H1 (cell line): ENCODE measurements around the gene RECK. TPM values are rescaled to one million over a fixed set of nuclear protein-coding genes. Genes with fewer than 3 reads are reported as not detected.

Source experiments
- CTCF ChIA-PET: fragments of 300-600 bp; sonication (Branson Sonifier 250); formaldehyde crosslinking; loops from one replicate; lab custom pipeline; 2021; ENCODE audit not compliant: partially characterized antibody; lab: Charles Lee
- POLR2A ChIA-PET: fragments of 300-600 bp; sonication (Branson Sonifier 250); formaldehyde crosslinking; loops from one replicate; lab custom pipeline; 2021; ENCODE audit warnings: inconsistent platforms; ENCODE audit not compliant: partially characterized antibody; lab: Charles Lee
- DNase-seq, 2 experiments: peaks; one replicate each; pipeline versions ENCODE4 v3.0.0 to v3.0.0-alpha.2; 2010 to 2022; ENCODE audit warnings: low spot score in 2 of 2, low read depth in 1 of 2, mixed read lengths in 1 of 2
- FAIRE-seq: peaks from 2 replicates; lab custom pipeline; 2011; peaks lifted over from hg19 to GRCh38; lab: Jason Lieb, UNC
- H2AFZ ChIP-seq: 2 replicates; pipeline ENCODE4 v1.8.1; 2012; ENCODE audit warnings: low read length, inconsistent platforms
- H2AK5ac ChIP-seq: 2 replicates; pipeline ENCODE4 v1.6.1; 2013; ENCODE audit warnings: low read depth, low read length
- H2BK120ac ChIP-seq: replicated peaks from 2 replicates; pipeline ENCODE3; 2013; ENCODE audit warnings: low read depth, low read length, inconsistent platforms
- H2BK12ac ChIP-seq: 2 replicates; pipeline ENCODE4 v1.6.1; 2013; ENCODE audit warnings: low read depth, low read length
- H2BK15ac ChIP-seq: 2 replicates; pipeline ENCODE4 v1.6.1; 2013; ENCODE audit warnings: low read length
- H2BK20ac ChIP-seq: 2 replicates; pipeline ENCODE4 v1.6.1; 2013; ENCODE audit warnings: low read length
- H2BK5ac ChIP-seq: 2 replicates; pipeline ENCODE4 v1.6.1; 2013; ENCODE audit warnings: low read depth, low read length
- H3K14ac ChIP-seq: 2 replicates; pipeline ENCODE4 v1.6.1; 2013; ENCODE audit warnings: inconsistent platforms; ENCODE audit not compliant: insufficient read length
- H3K18ac ChIP-seq: 2 replicates; pipeline ENCODE4 v1.6.1; 2013; ENCODE audit warnings: low read length; ENCODE audit errors: extremely low read depth
- H3K23ac ChIP-seq: 2 replicates; pipeline ENCODE4 v1.6.1; 2013; ENCODE audit warnings: inconsistent platforms; ENCODE audit not compliant: insufficient read length
- H3K23me2 ChIP-seq: 2 replicates; pipeline ENCODE4 v1.6.1; 2013; ENCODE audit warnings: low read depth, low read length
- H3K27ac ChIP-seq: 2 replicates; pipeline ENCODE4 v1.6.1; 2011; ENCODE audit warnings: low read depth, low read length, inconsistent platforms
- H3K27me3 ChIP-seq, 4 experiments: replicated peaks in 1 of 4; 1 replicate in 1 of 4; 2 replicates in 3 of 4; pipeline versions ENCODE4 v1.6.1 to v1.8.1; 2011 to 2013; ENCODE audit warnings: low read length in 3 of 4, mild to moderate bottlenecking in 3 of 4, inconsistent platforms in 2 of 4, mixed read lengths in 2 of 4, moderate library complexity in 1 of 4; ENCODE audit not compliant: control insufficient read depth in 3 of 4, insufficient read depth in 3 of 4; ENCODE audit errors: extremely low read depth in 1 of 4
- H3K36me3 ChIP-seq, 4 experiments: 2 replicates each; pipeline versions ENCODE4 v1.6.1 to v1.8.1; 2011 to 2013; ENCODE audit warnings: mild to moderate bottlenecking in 4 of 4, low read length in 3 of 4, moderate library complexity in 2 of 4, control low read depth in 1 of 4, inconsistent platforms in 1 of 4; ENCODE audit not compliant: insufficient read depth in 4 of 4, control insufficient read depth in 2 of 4
- H3K4ac ChIP-seq: replicated peaks from 2 replicates; pipeline ENCODE3; 2013; ENCODE audit warnings: low read length, low read depth, mixed read lengths, inconsistent platforms; ENCODE audit not compliant: insufficient read length
- H3K4me1 ChIP-seq, 4 experiments: replicated peaks in 1 of 4; 1 replicate in 1 of 4; 2 replicates in 3 of 4; pipeline versions ENCODE4 v1.6.1 to v1.8.1; 2011 to 2013; ENCODE audit warnings: low read length in 3 of 4, inconsistent platforms in 2 of 4, mixed read lengths in 1 of 4; ENCODE audit not compliant: insufficient read depth in 4 of 4, control insufficient read depth in 3 of 4
- H3K4me2 ChIP-seq, 2 experiments: 2 replicates each; pipeline versions ENCODE4 v1.6.1 to v1.8.1; 2011 to 2013; ENCODE audit warnings: low read depth in 2 of 2, low read length in 2 of 2, control low read depth in 1 of 2, inconsistent platforms in 1 of 2, mild to moderate bottlenecking in 1 of 2; ENCODE audit not compliant: insufficient read depth in 1 of 2
- H3K4me3 ChIP-seq, 4 experiments: fragments of 200-600, 300-600 bp in 1 of 4; sonication (generic), shearing (Covaris generic), sonication (Bioruptor Twin) in 1 of 4; 2 replicates each; pipeline versions ENCODE4 v1.5.1 to v1.8.1; 2011 to 2016; ENCODE audit warnings: low read length in 4 of 4, low read depth in 3 of 4, control low read depth in 2 of 4, inconsistent platforms in 2 of 4, mild to moderate bottlenecking in 2 of 4, mixed read lengths in 1 of 4, moderate library complexity in 1 of 4; ENCODE audit not compliant: insufficient read depth in 2 of 4; ENCODE audit errors: extremely low read depth in 1 of 4
- H3K56ac ChIP-seq: replicated peaks from 2 replicates; pipeline ENCODE3; 2013; ENCODE audit warnings: low read depth, mild to moderate bottlenecking, mixed read lengths, low read length, inconsistent platforms; ENCODE audit not compliant: insufficient read length
- H3K79me1 ChIP-seq: 2 replicates; pipeline ENCODE4 v1.6.1; 2013; ENCODE audit warnings: low read depth, low read length, control low read depth
- H3K79me2 ChIP-seq, 2 experiments: 2 replicates each; pipeline versions ENCODE4 v1.6.1 to v1.8.1; 2012 to 2013; ENCODE audit warnings: low read length in 2 of 2, mild to moderate bottlenecking in 2 of 2, inconsistent platforms in 1 of 2; ENCODE audit not compliant: insufficient read depth in 2 of 2, control insufficient read depth in 1 of 2
- H3K9ac ChIP-seq, 4 experiments: replicated peaks in 1 of 4; 1 replicate in 1 of 4; 2 replicates in 3 of 4; pipeline versions ENCODE4 v1.6.1 to v1.8.1; 2011 to 2013; ENCODE audit warnings: low read depth in 3 of 4, low read length in 3 of 4, control low read depth in 2 of 4, mild to moderate bottlenecking in 2 of 4, moderate library complexity in 2 of 4, inconsistent platforms in 1 of 4; ENCODE audit errors: extremely low read depth in 1 of 4
- H3K9me3 ChIP-seq, 2 experiments: 2 replicates each; pipeline versions ENCODE4 v1.6.1 to v1.8.1; 2012 to 2013; ENCODE audit warnings: mild to moderate bottlenecking in 2 of 2, moderate library complexity in 2 of 2, control low read depth in 1 of 2, inconsistent platforms in 1 of 2, low read depth in 1 of 2, low read length in 1 of 2, mixed read lengths in 1 of 2; ENCODE audit not compliant: insufficient read depth in 2 of 2
- H4K20me1 ChIP-seq, 2 experiments: replicated peaks in 1 of 2; 2 replicates each; pipeline versions ENCODE3 to v1.8.1; 2011 to 2013; ENCODE audit warnings: inconsistent platforms in 2 of 2, low read length in 2 of 2, mild to moderate bottlenecking in 1 of 2; ENCODE audit not compliant: insufficient read depth in 2 of 2, control insufficient read depth in 1 of 2
- H4K5ac ChIP-seq: 2 replicates; pipeline ENCODE4 v1.6.1; 2013; ENCODE audit warnings: low read length, low read depth, mixed read lengths, inconsistent platforms; ENCODE audit not compliant: insufficient read length
- H4K8ac ChIP-seq: 2 replicates; pipeline ENCODE4 v1.8.0; 2013; ENCODE audit warnings: mild to moderate bottlenecking, moderate library complexity, low read length, inconsistent platforms; ENCODE audit not compliant: insufficient read depth; ENCODE audit errors: extremely low read depth
- H4K91ac ChIP-seq: replicated peaks from 2 replicates; pipeline ENCODE3; 2013; ENCODE audit warnings: low read length, mixed read lengths, inconsistent platforms; ENCODE audit not compliant: insufficient read length
- EZH2 ChIP-seq: fragments of 200-600 bp; sonication (generic); IDR thresholded peaks from 2 replicates; pipeline ENCODE4 v1.7.1; 2012; ENCODE audit warnings: low read depth, mild to moderate bottlenecking, moderate library complexity, low read length, inconsistent platforms; ENCODE audit not compliant: severe bottlenecking
- HDAC2 ChIP-seq, 2 experiments: fragments of 300-600 bp in 1 of 2; sonication (generic) in 1 of 2; IDR thresholded peaks; 2 replicates each; pipeline ENCODE4 v1.6.1; 2011 to 2012; ENCODE audit warnings: low read depth in 2 of 2, low read length in 2 of 2, mild to moderate bottlenecking in 2 of 2, moderate library complexity in 2 of 2, borderline replicate concordance in 1 of 2, inconsistent platforms in 1 of 2
- KDM1A ChIP-seq: fragments of 200-600, 300-600 bp; sonication (generic); IDR thresholded peaks from 2 replicates; pipeline ENCODE4 v1.7.1; 2016; ENCODE audit warnings: mild to moderate bottlenecking, low read length, borderline replicate concordance
- KDM4A ChIP-seq: IDR thresholded peaks from one replicate; pipeline ENCODE4 v1.7.1; 2012; ENCODE audit warnings: low read depth, mild to moderate bottlenecking, moderate library complexity, low read length, inconsistent platforms; ENCODE audit not compliant: severe bottlenecking
- PHF8 ChIP-seq: fragments of 200-600 bp; sonication (generic); conservative IDR thresholded peaks from 2 replicates; pipeline ENCODE4 v1.7.1; 2012; ENCODE audit warnings: low read depth, mild to moderate bottlenecking, inconsistent platforms, low read length, moderate library complexity
- RFX5 ChIP-seq: IDR thresholded peaks from 2 replicates; pipeline ENCODE4 v1.6.1; 2011; ENCODE audit warnings: low read depth, low read length, improper control_type of control experiment, borderline replicate concordance
- RXRA ChIP-seq: IDR thresholded peaks from 2 replicates; pipeline ENCODE4 v1.6.1; 2011; ENCODE audit warnings: low read depth, mild to moderate bottlenecking, low read length, moderate library complexity; ENCODE audit not compliant: insufficient read depth
- SP4 ChIP-seq: IDR thresholded peaks from 2 replicates; pipeline ENCODE4 v1.6.1; 2012; ENCODE audit warnings: low read length, inconsistent platforms
- SRF ChIP-seq: IDR thresholded peaks from 2 replicates; pipeline ENCODE4 v1.6.1; 2011; ENCODE audit warnings: mild to moderate bottlenecking, low read depth, low read length, moderate library complexity
- TCF12 ChIP-seq: IDR thresholded peaks from 2 replicates; pipeline ENCODE4 v1.6.1; 2011; ENCODE audit warnings: low read depth, mild to moderate bottlenecking, low read length
- WGBS, 2 experiments: shearing (Covaris generic) in 1 of 2; methylation state at CpG; one replicate each; pipeline versions ENCODE4 v1.1.6 to v1.1.7; 2013 to 2015; ENCODE audit warnings: low lambda C conversion rate in 2 of 2, mixed read lengths in 2 of 2, inconsistent platforms in 1 of 2, low coverage in 1 of 2, missing lambda C conversion rate in 1 of 2; ENCODE audit not compliant: insufficient replicate concordance in 2 of 2, insufficient coverage in 1 of 2, insufficient read length in 1 of 2; ENCODE audit errors: extremely low coverage in 1 of 2, missing lambda C conversion rate in 1 of 2; 5-methylcytosine and 5-hydroxymethylcytosine counted together
- polyA plus RNA-seq, 7 experiments: library from polyadenylated mRNA; depleted of rRNA in 3 of 7; stranded (reverse) in 5 of 7; unstranded in 2 of 7; fragments of >200 nt in 5 of 7; fragments of 200-250 nt in 2 of 7; gene quantifications; 1 replicate in 5 of 7; 2 replicates in 1 of 7; 4 replicates in 1 of 7; pipeline versions ENCODE4 v1.2.1 to v1.2.3, GENCODE V29; 2011 to 2013; ENCODE audit warnings: missing spikeins in 2 of 7, mixed read lengths in 2 of 7
- total RNA-seq: library from RNA; stranded (reverse); fragmentation: NEBNext Ultra II Directional; extraction: Animal tissue kit (Norgen Biotek cat#: 25700); gene quantifications from 2 replicates; pipeline ENCODE4 v1.2.1, GENCODE V29; 2021

RECK gene
- total and polyA plus RNA-seq, 2 of the 8 experiments (the other 6 are each of a cell fraction or from before 2014, with no cell fraction given): 5.4 to 9.8 TPM

DNA sequence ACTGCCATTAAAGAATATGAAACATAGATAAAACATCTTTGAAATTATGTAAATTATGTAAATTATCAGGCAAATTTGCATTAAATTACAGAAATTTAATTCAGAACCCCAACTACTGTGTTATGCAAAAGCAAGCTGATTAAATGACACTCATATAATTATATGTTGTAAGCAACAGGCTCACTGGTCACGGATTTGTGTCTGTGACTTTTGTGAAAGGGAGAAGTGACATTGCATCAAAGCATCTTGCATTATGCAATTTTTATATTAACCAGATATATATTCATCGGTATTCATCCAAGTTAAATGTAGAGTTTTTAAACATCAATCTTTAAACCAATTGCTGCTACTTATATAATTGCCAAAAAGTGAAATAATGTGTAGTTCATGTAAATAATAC lies 86.8 kb downstream of the RECK start:
- Histone ChIP-seq H3K79me1 (no peaks in the 10 kb centered on the region), H3K4me2 (no peak overlapping the region), H2AFZ (no peak overlapping the region), H3K18ac (no peak overlapping the region), H2BK12ac (no peak overlapping the region), H4K8ac (no peak overlapping the region), H3K27me3 (no peaks in the 10 kb centered on the region), H3K36me3 (peaks cover 0 to 5% (median 0%) of the 10 kb centered on the region in 4 experiments; a peak in 2 of 8 replicates), H3K4me3 (no peak overlapping the region), H2BK5ac (no peak overlapping the region), H3K9ac (no peak overlapping the region), H3K56ac (no peak overlapping the region), H4K20me1 (no peaks in the 10 kb centered on the region)
- ChIA-PET CTCF (interaction anchor here (1.1 to 1.5 kb wide), 2 partner anchors 15 to 16 kb away, joined by 3 to 6 read pairs; no protein-coding TSS in a partner anchor), POLR2A (no interaction called here)
- 89% methylated on average over 2 of the region's 2 CpGs; no CpG with 5 or more reads in 1 of the 2 experiments for WGBS, 2 experiments
- no peak for DNase-seq
- no peak for TF ChIP-seq RXRA
- TF ChIP-seq SRF: no peak
- TF ChIP-seq HDAC2 (IDR thresholded peaks at IDR 0.05; ENCODE audit: borderline replicate concordance in 1 of 2, low read depth in 2 of 2, low read length in 2 of 2): no peak
- TF ChIP-seq PHF8: no peak
- no peak for TF ChIP-seq SP4
- TF ChIP-seq RFX5: no peak
- no peak for TF ChIP-seq TCF12
- TF ChIP-seq EZH2: no peak
- no peak for TF ChIP-seq KDM1A
- no peak for TF ChIP-seq KDM4A
- TF ChIP-seq, all 59 proteins: peak for 0
- no peak overlapping the region for H2BK20ac ChIP-seq
- no peak overlapping the region for H3K4ac ChIP-seq
- H2BK120ac ChIP-seq: no peak overlapping the region
- no peaks in the 10 kb centered on the region for H3K23me2 ChIP-seq
- no peak overlapping the region for H3K14ac ChIP-seq
- no peaks in the 10 kb centered on the region for H3K9me3 ChIP-seq
- H3K23ac ChIP-seq: no peak overlapping the region
- no peaks in the 10 kb centered on the region for H3K4me1 ChIP-seq
- no peaks in the 10 kb centered on the region for H3K79me2 ChIP-seq
- H2BK15ac ChIP-seq: no peak overlapping the region
- H3K27ac ChIP-seq: no peak overlapping the region
- H4K91ac ChIP-seq: no peak overlapping the region
- no peak overlapping the region for H2AK5ac ChIP-seq
- FAIRE-seq: no peak
- no peak overlapping the region for H4K5ac ChIP-seq
